SIG-M5 treated with dmso at 0.1 percent for 504 hours (cell line): ENCODE data around the gene DMP1.

Source experiments
- DNase-seq: peaks from one replicate; lab custom pipeline; 2025; ENCODE audit not compliant: unreplicated experiment; lab: John Stamatoyannopoulos, UW

Gene DMP1, protein sequence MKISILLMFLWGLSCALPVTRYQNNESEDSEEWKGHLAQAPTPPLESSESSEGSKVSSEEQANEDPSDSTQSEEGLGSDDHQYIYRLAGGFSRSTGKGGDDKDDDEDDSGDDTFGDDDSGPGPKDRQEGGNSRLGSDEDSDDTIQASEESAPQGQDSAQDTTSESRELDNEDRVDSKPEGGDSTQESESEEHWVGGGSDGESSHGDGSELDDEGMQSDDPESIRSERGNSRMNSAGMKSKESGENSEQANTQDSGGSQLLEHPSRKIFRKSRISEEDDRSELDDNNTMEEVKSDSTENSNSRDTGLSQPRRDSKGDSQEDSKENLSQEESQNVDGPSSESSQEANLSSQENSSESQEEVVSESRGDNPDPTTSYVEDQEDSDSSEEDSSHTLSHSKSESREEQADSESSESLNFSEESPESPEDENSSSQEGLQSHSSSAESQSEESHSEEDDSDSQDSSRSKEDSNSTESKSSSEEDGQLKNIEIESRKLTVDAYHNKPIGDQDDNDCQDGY

DNA sequence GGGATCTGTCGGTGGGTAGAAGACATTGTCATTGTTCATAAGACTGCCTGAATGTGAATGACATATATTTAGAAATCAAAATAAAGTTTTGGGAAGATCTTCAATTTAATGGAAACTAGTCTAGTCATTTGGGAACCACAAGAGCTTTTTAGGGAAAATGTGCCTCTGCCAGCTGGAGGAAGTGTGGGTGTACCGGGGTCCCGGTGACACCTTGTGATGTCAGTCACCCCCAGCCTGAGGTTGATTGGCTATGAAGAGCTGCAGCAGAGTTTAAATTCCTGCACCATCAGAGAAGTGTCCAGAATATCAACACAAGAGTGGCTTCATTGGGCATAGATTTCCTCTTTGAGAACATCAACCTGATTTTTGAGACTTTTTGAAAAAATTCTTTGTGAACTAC is at the start of gene DMP1:
DMP1 (plus strand) TSS at position 301 of the 400 bp plus-strand sequence. CDS start 6,213 bp downstream, outside the sequence.
- no peak for DNase-seq

- no peak for DNase-seq
Measured at GRCh38 chr4:87601361-87601760, 48.7 kb upstream of the DMP1 start.

- no peak for DNase-seq
Measured at GRCh38 chr4:87608229-87608628, 41.9 kb upstream of the DMP1 start, which contains the start of gene DSPP. TSS of gene DSPP (plus strand) at chr4:87608529. CDS start at chr4:87610909, 2,380 bp downstream.

- no peak for DNase-seq
Measured at GRCh38 chr4:87614292-87614890, 35.7 kb upstream of the DMP1 start.

DNA sequence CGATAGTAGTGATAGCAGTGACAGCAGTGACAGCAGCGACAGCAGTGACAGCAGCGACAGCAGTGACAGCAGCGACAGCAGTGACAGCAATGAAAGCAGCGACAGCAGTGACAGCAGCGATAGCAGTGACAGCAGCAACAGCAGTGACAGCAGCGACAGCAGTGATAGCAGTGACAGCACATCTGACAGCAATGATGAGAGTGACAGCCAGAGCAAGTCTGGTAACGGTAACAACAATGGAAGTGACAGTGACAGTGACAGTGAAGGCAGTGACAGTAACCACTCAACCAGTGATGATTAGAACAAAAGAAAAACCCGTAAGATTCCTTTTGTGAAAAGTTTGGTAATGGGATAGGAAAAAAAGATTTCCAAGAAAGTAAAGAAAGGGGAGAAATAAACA is 33.8 kb upstream of the DMP1 start:
- DNase-seq, result no peak

DNA sequence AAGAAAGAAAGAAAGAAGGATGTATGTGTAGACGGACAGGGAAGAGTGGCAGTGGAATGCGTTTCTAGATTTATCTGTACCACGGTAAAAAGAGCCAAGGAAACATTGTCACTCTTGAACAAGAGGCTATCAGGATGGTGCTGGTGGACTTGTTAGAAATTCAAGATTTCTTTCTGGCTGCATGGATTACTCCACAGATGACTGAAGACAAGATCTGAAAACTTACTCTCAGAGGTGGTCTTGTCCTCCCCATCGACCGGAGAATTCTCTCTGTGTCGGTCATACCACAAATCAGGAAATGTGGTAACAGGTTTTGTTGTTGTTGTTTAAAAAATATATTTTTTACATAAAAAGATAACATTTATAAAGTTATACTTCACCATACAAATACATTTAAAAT is 30.0 kb upstream of the DMP1 start:
- DNase-seq, result no peak

DNA sequence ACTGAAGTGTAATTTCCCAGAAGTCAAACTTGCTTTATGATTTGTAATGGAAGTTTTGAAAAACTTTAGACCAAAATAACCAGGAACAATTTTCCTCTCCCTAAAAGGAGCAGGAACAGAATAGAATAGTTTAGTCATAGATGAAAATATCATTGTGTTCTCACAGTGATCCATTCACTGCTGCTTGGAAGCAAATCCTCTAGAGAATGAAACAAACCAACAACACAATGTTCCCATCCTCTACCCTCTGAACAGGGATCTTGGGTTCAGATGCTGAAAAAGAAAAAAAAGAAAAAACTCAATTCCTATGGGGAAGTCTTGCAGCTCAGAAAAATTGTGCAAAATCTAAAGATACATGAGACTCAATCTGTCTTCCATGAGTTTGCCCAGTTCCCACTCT is 29.6 kb upstream of the DMP1 start:
- no peak for DNase-seq

DNA sequence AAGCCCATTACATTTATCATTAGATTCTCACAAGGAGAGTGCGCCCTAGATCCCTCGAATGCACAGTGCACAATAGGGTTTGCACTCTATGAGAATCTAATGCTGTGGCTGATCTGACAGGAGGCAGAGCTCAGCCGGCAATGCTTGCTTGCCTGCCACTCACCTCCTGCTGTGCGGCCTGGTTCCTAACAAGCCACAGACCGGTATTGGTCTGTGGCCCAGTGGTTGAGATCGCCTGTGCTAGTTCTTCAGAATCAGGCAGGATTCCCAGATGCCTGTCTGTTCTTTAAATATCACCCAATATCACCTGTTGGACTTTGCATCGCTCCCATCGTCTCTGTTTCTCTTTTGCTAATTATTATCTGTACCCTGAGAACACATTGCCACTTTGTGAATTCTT is 27.8 kb upstream of the DMP1 start:
- no peak for DNase-seq

GRCh38 chr4:87624698-87625097 is 25.4 kb upstream of the DMP1 start:
- DNase-seq, result peak; percentile 17

GRCh38 chr4:87631668-87632067 is 18.4 kb upstream of the DMP1 start:
- no peak for DNase-seq

- no peak for DNase-seq
Measured at GRCh38 chr4:87632469-87632868, 17.6 kb upstream of the DMP1 start.

DNA sequence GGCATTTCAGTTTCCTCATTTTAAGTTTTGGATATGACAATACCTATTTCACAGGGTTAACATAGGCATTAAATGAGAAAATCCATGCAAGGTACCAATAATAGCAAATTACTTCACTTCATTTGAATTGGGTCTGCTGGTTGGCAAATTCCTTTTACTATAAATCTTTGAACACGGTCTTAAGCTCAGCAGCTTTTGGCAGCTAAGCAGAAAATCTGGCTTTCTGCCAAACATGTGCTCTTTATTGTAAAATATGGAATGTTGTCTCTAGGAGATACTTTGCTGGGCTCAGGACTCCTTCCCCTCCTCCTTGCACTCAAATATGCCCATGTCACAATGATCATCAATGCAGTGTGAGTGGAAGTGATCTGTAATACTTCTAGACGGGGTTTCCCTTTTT is 16.8 kb upstream of the DMP1 start:
- DNase-seq, result no peak

DNA sequence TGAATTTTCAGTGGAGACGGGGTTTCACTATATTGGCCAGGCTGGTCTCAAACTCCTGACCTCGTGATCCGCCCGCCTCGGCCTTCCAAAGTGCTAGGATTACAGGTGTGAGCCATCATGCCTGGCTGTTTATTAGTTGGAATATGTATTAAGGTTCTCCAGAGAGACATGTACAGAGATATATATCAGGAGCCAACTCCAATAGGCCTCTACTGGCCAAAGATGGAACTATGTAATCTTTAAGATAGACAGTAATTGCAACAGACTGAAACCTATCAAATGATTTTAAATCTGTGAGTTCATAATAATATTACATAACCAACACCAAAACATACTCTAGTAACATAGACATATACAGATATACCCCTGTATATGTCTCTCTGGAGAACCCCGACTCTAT is 5.8 kb upstream of the DMP1 start:
- DNase-seq, result no peak

DNA sequence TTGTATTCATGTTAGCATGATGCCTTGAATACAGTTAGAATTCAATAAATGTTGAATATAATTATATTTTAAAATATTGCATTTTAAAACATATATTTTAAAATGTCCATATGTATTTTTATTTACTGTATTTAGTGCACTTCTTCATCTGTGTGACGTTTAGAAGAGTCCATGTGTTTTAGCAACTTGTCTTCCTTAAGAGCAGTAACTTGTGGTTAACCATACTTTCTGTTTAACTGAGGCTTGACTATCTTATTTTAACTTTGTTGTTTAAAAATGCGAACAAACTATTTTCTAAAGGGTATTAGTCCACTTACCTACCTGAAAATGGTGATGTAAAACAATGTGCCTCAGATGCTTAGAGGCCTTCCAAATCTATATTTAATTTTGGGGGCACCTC is 858 bp downstream of the DMP1 start:
- DNase-seq, result no peak

DNA sequence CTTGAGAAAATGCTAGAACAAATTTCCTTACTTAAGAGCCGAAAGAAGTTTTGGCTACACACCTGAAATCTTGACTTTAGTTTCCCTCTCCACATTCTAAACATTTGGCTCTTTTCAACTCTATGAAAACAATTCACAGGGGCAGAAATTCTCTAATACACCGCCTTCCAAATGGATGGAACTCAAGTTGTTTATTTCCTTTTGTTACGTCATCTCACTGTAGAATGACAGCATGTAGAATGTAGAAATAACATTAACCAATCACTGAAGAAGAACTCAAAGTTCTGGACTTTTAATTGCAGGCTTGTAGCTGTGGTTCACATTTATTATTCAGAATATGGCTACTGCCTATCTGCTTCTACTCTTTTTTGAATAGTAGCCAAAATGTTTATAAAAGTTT is 1.9 kb downstream of the DMP1 start:
- no peak for DNase-seq

GRCh38 chr4:87654487-87655044 is 4.5 kb downstream of the DMP1 start:
- no peak for DNase-seq

DNA sequence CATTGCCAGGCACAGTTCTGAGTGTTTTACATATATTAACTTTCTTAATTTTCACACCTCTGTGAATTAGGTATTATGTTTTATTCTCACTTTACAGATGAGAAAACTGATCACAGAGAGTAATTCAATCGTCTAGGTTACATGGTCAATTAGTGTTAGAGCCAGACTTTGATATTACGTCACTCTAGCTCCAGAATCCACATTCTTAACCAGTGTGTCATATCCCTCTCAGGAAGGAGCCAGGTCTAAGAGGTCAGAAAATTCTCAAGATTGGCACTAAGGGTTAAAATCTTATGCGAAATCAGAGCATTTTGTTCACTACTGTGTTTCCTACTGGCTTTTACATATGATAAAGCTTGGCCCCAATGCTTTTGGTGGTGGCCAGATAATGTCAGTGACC is 7.4 kb downstream of the DMP1 start:
- no peak for DNase-seq

GRCh38 chr4:87659247-87659931 is 9.3 kb downstream of the DMP1 start:
- peak; percentile 35 for DNase-seq

- no peak for DNase-seq
Measured at GRCh38 chr4:87662871-87663270, 12.8 kb downstream of the DMP1 start.

DNA sequence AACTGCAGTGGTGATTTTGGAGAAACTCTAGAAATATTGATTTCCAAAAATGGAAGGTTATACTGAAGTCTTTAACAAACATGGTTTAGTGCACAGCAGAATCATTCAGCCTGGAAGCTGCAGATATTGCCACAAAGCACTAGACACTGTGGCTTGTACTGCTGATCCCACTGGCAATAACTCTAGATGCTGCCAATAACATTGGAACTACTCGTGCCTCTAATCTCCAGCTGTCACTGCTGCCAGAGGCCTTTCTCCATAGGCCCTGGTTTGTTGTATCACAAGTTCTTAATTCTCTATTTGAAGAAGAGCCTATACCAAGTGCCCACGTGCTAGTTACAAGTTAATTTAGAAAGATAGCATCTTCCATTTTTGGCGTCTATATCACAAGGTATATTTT is 19.3 kb downstream of the DMP1 start:
- no peak for DNase-seq

DNA sequence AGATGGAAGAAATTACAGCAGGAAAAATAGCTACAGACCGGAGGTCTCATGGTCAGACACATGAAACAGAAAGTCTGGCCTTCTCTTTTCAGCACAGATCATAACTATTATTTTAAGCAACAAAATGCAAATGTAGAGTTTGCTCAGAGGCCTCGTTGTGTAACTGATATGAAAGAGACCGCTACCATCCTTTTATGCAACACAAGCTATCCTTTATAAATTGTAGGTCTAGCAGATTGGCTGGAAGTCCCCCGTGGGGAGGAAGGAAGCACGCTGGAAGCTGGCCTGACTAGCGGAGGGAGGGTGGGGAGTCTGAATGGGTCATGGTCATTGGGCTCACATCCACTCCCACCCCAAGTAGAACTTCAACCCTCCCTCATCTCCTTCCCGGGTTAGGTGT is 27.7 kb downstream of the DMP1 start:
- DNase-seq, result no peak
